22Rv1 (cell line): ENCODE results near the gene FGFBP3.

ENCODE experiments used
- H3K27ac ChIP-seq: fragments of 450-650 bp; 2 replicates; pipeline ENCODE4 v1.5.1; 2017
- CTCF ChIP-seq: fragments of 450-650 bp; IDR thresholded peaks from 2 replicates; pipeline ENCODE4 v1.5.1; 2017; ENCODE audit warnings: mild to moderate bottlenecking
- ZFX ChIP-seq: fragments of 450-650 bp; IDR thresholded peaks from 2 replicates; pipeline ENCODE4 v1.6.1; 2017; ENCODE audit warnings: antibody characterized with exemption, borderline replicate concordance

FGFBP3 gene

DNA sequence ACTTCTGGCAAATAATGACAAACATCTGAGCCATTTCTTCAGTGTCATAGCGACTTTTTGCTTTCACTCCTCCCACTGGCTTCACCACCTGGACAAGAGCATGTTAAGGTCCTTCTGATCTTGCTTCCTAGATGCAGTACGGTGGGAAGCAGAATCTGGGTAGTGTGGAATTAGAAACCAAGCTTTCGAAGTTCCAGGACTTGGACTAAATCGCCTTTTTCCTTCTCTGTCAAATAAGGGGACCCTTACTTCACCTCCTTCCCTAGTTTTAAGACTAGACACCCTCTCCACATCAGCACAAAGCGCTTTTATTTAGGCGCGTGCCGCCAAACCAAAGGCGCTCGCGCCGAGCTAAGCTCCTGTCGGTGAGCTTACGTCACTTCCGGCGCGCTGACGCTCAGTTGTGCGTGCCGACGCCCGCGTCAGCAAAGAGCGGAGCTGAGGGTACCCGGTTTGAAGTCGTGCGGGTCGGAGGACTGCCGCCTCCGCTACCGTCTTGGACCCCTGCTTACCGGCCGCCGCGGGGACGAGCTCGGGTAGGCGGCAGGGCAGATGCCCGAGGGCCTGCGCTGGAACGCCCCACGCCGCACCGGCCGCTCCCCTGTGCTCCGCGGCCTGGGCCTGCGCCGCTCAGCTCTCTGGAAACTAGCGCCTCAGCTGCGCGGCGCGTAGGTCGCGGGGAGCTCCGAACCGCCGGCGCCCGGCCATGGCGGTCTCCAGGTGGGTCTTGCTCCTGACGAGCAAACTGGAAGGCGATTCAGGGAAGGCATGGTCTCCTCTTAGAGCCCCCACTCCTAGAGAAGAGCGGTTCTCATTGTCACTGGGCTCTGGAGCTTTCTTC, 14.3 kb upstream of the FGFBP3 start, which contains the start of gene BTAF1:
Gene BTAF1, plus strand, starts transcription at position 400 of the 841 bp plus-strand sequence. Its CDS starts 307 bp downstream, at position 707.
- TF ChIP-seq CTCF (no peak), ZFX (no peak)
- peak within 1 kb of the TSS; percentile 84 for H3K27ac ChIP-seq

- TF ChIP-seq ZFX (no peak), CTCF (no peak)
- H3K27ac ChIP-seq, result no peak overlapping the region
Observed at GRCh38 chr10:91919651-91920050, 10.4 kb upstream of the FGFBP3 start.

GRCh38 chr10:91910467-91910866, 1.2 kb upstream of the FGFBP3 start:
- TF ChIP-seq ZFX (no peak), CTCF (no peak)
- H3K27ac ChIP-seq, result no peak overlapping the region

DNA sequence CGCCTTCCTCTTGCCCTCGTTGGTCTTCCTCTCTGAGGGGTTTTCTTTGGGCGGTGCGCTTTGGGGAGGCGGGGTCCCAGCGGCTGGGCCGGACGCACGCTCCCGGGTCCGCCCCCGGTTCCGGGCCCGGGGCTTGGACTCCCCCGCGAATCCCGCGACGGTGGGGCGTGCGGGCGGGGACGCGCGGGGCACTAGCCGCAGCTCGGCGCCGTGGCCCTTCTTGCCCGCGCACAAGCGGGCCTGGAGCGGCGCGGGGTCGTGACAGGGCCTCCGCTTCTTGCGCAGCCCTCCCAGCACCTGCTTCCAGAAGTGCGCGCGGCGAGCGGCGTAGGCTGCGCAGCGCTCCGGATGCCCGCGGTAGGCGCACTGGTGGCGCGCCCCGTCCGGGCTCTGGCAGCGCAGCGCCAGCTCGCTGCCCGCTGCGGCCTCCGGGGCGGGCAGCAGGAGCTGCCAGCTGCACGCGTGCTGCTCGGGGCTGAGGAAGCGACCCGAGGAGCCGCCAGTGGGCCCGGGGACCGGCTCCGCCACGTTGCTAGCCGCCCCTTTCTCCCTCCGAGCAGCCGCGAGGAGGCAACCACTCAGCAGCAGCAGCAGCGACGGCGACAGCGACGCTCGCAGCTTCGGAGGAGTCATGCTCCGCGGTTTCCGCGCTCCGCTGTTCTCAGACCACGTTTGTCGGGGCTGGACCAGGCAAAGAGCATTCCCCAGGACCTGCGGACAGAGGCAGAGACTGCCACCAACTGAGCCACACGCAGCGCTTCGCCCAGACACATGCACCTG, 759 bp downstream of the FGFBP3 start:
- TF ChIP-seq ZFX (no peak), CTCF (peak; percentile 84)
- peak overlapping the region; percentile 67 for H3K27ac ChIP-seq

GRCh38 chr10:91907914-91908336, 1.4 kb downstream of the FGFBP3 start:
- TF ChIP-seq ZFX, result no peak
- no peak for TF ChIP-seq CTCF
- peak overlapping the region; percentile 67 for H3K27ac ChIP-seq

DNA sequence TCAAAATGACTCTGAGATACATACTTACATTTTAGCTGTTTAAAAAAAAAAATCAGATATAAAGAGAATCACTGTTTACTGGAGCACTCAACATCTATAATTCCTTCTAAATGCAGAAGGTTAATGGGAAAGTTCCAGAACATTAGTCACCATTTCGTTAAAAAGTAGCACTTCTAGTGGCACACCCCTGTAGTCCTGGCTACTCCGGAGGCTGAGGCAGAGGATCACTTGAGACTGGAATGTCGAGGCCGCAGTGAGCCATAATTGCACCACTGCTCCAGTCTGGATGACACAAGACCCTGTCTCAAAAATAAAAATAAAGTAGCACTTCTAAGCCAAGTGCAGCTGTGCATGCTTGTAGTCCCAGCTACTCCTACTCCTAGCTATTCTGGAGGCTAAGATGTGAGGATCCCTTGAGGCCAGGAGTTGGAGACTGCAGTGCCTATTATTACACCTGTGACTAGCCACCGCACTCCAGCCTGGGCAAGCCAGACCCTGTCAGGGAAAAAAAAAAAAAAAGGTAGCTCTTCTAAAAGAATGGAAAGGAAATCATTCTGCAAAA, 2.2 kb downstream of the FGFBP3 start:
- H3K27ac ChIP-seq, result no peak overlapping the region
- TF ChIP-seq ZFX, result no peak
- no peak for TF ChIP-seq CTCF
